NCI-H748 treated with DMSO at 0.1 percent for 48 hours (cell line): ENCODE data around the gene FAM184B.
"Not testable (repeated sequence)": the region's sequence is repeated elsewhere in the genome, so short reads cannot be mapped to it uniquely, and the experiment has no call there.

Experiments used
- DNase-seq: peaks from one replicate; lab custom pipeline; 2025; lab: John Stamatoyannopoulos, UW

Gene FAM184B

DNA sequence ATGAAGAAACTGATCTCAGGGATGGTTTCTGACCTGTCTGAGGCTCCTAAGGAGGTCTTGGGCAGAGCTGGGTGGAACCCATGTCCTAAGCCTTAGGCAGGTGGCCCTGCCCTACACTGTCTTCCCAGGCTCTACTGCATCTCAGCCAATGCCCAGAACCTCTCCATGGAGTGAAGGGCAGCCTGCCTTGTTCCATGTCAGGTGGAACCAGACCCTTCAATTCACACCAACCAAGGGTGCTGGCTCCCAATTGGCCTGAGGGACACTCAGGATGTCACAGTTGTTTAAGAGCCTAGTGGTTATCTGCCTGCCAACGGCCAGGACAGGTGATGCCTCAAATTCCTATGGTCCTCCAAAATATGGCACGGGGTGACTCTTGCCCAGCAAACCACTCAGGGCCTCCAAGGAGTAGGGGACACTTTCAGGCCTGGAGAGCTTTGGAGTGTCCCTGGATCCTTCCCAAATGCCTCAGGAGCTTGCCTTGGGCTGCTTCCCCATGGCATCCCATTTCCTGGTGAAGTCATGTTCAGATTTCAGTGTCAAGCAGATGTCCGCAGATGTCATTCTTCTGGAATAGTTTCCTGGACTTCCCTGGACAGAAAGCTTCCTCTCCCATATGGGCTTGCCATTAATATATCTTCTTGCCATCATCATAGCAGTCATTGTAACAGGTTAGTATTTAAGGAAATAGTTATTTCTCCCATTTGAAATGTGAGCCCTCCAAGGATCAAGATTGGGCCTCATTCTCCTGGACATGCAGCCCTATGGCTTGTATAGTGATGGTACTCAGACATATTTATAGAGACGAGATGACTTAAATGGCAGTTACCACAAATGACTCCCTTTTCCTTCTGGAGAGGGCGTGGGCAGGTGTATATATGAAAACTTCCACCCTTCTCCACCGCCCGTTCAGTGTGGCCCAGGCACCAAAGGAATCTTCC lies 99.9 kb downstream of the FAM184B start:
- no peak for DNase-seq

DNA sequence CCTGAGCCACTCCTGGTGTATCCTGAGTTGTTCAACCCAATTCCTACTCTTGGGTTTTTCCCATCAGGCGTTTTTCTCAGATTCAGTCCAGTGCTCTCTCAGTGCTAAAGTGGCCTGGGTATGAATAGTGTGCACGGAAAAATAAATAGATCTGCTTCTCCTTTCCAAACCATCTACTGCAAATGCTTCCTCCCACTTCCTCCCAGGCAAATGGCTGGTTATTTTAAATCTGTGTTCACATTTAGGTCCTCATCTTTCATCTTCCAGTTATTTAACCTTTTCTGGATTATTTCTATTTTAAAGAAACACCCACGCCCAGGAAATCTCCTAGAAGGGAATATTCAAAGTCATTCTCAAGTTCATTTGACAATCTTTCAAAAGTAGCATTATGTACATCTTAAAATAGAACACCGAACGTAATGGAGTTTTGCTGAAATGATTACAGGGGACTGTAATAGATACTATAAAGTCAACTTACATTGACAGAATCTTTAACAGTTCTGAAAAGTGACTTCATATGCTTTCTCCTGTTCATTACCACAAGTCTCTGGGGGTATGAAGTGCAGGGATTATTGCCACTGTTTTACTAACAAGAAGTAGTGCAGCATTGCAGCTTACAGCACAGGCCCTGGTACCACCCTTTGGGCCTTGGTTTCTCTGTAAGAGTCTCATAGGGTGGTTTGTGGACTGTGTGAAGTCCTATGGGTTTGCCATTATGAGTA lies 100.7 kb downstream of the FAM184B start:
- no peak for DNase-seq

DNA sequence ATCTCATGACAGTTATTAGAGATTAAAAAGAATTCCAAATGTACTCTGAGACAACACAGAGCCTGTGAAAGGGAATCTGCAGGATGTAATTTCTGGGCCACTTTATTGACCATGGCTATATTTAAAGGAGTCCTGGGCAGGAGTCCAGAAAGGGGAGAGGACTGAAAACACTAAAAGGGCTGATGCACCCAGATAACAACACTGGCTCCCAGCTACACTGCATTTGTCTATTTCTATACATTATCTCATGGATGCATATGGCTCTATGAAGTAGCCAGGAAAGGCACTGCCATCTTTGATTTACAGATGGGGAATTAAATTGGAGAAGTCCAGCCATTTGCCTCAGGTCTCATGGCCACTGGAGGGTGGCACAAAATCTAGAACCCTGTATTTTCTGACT lies 111.0 kb downstream of the FAM184B start:
- DNase-seq: no peak

DNA sequence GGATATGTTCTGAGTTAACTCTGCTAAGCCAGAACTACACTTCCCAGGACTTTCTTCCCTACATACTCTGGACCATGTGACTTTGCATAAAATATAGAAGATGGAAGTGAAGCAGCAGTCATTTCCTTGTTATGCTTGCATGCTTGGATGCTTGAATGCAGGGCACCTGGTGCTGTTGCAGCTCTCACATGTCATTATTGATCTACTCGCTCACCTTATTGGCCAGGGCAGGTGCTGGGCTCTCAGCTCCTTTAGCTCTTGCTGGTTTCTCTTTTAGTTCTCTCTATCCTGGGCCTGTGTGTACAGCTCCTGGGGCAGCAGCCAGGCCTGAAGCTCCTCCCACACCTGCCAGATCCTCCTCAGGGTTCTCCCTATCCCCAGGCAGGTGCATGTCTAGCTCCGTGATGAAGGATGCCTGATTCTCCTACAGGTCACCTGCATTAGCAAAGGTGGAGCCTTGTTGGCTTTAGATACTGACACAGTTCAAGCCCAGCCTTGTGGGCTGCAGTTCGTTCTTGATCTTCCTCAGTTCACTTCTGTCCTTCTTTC lies 113.7 kb downstream of the FAM184B start:
- DNase-seq: no peak

DNA sequence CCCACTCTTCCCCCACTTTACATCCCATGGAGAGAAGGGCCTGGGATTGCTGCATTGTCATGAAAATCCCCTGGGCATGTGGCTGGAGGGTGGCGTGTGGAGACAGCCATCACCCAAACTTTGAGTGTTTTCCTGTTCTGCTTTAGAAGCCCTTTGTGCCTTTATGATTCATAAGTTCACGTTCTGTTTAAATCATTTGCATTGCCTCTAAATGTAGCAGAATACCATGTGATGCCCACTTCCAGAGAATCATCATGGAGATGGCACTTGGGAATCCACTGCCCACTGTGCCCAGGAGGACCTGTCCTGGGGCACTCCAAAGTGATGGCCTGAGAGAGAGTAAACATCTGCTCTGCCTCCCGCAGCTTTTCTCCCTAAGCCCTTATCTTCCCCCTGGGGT lies 114.2 kb downstream of the FAM184B start:
- no peak for DNase-seq

DNA sequence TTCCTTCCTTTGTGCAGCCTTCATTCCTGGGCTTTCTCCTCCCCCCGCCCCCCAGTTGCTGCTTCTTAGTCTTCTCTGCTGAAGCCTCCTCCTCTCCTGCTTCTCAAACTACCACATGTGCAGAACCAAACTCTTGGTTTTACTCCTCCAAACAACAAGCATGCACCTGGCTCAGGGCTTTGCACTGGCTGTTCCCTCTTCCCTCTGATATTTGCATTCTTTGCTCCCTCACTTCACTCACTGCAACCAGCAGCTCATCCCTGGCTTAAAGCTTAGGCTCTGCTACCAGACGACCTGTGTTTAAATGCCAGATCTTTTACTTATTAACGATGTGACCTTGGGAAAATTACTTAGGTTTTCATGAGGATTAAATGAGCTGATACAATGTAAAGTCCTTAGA lies 115.6 kb downstream of the FAM184B start:
- no peak for DNase-seq

DNA sequence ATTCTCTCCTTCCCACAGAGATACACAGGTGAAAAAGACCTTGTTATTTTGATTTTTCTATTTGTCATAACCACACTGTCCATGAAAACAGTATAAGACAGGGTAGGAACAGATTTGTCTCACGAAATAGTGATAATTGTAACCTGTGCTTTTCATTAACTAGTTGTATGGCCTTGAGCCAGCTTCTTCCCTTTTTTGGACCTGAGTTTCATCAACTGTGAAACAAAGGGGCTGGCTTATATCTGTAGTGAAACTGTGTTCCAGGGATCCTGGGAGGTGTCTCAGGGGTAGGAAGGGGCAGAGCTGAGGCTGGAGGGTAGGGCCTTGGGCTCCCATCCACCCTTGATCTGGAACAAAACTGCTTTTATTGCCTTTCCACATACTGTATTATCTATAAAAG lies 116.1 kb downstream of the FAM184B start:
- DNase-seq: no peak

DNA sequence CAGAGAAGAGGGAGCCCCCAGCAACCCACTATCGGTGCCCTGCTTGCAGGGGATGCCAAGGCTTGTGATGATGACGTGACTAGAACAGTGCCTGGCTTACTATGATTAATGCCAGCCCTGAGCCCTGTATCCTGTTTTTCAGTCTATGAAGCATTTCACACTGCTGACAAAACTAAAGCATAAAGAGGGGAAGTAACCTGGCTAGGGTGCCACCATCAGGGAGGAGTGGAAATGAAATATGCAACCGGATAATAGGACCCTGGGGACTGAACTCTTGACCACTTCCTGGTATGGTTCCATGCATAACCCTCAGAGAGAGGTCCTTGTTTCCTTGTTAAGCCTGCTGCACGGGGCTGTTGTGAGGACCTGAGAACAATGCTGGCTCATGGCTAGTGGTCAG lies 116.7 kb downstream of the FAM184B start:
- DNase-seq: no peak

DNA sequence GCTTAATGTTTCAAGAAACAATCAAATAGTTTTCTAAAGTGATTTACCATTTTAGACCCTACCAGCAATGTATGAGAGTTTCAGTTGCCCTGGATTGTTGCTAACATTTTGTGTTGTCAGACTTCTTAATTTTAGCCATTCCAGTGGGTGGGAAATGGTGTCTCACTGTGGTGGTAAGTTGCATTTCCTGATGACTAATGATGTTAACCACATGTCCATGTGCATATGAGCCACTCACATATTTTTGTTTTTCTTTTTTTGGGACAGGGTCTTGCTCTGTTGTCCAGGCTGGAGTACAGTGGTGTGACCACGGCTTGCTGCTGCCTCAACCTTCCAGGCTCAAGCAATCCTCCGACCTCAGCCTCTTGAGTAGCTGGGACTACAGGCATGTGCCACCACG lies 118.7 kb downstream of the FAM184B start:
- DNase-seq: no peak

DNA sequence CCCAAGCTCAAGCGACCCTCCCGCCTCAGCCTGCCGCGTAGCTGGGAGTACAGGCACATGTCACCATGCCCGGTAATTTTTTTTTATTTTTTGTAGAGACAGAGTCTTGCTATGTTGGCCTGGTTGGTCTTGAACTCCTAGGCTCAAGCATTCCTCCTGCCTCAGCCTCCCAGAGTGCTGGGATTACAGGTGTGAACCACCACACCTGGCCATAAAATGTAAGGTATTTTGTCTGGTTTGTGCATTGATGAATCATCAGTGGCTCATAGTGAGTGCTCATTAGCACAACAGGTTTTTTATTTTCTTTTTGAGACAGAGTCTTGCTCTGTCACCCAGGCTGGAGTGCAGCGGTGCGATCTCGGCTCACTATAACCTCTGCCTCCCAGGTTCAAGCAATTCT lies 122.2 kb downstream of the FAM184B start:
- DNase-seq: not testable (repeated sequence)

DNA sequence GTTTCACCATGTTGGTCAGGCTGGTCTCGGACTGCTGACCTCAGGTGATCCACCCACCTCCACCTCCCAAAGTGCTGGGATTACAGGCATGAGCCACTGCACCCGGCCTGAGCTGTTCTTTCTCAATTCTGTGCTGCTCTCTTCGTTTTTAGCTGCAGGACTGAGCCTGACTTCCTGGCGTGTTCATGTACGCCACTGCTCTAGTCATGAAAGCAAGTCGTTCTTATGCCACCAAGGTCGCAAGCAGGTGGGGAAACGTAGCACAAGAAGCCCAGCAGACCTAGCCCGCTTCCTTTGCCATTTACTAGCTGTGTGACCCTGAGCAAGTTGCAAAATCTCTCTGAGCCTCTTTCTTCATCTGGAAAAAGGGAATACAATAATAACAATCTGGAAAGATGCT lies 123.6 kb downstream of the FAM184B start:
- DNase-seq: no peak

DNA sequence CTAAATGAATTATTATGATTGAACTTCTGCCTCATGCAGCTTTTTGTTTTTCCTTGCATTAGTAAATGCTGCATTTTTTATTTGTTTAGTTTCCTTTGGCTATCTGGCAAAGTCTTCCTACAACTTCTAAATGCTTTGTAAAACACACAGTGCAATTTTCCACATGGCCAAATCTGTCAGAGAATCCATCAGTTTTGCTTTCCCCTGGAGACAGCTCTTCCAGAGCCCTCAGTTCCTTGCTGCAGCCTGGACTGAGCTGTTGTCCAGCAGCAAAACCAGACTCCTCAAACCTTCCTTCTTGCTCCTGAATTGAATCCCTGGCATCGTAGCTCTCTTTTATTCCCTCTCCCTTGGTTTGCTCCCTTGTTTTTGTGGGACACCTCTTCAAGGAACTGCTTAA lies 124.3 kb downstream of the FAM184B start:
- DNase-seq: no peak

DNA sequence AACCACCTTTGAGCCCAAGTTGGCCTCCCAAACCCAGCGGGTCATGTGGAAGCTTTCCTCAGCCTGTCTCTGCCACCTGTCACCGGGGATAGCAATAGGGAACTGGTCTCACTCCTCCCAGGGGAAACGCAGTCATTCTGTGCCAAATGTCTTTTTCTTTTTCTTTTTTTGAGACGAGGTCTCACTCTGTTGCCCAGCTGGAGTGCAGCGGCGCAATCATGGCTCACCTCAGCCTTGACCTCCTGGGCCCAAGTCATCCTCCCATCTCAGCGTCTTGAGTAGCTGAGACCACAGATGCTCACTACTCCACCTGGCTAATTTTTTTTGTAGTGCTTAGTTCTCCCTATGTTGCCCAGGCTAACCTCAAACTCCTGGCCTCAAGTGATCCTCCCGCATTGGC lies 126.7 kb downstream of the FAM184B start:
- DNase-seq: no peak

DNA sequence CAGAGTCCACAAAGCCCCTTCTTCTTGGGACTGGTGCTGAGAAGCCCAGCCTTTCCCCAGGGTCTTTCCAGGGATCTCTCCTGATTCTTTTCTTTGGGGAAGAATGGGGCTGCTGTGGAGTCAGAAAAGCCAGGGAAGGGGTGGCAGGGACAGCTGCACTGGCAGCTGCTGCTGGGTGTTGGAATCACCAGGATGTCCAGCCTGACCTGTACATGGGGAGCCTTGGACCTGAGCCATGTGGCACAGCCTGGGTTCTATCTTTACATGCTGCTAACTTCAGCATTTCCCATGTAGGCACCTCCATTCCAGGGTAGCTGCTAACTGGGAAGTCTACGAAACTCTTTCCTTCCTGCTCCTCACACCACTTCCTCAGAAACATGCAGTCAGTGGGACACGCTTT lies 131.0 kb downstream of the FAM184B start:
- DNase-seq: no peak

DNA sequence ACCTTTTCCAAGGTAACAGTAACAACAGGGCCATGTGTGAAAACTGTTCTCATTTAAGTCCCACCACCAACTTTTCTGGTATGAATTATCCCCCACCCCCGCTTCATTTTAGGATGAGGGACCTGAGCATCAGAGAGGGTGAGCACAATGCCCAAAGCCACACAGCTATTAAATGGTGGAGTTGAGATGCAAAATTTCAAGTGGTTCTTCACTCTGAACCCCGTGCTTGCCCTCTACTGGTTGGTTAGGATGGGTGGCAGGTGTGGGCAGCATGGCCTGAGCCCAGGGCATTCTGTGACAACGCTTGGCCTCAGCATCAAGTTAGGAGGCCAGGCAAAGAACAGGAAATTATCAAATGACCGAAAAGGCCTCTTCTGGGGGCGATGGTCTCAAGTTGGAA lies 133.5 kb downstream of the FAM184B start:
- no peak for DNase-seq

DNA sequence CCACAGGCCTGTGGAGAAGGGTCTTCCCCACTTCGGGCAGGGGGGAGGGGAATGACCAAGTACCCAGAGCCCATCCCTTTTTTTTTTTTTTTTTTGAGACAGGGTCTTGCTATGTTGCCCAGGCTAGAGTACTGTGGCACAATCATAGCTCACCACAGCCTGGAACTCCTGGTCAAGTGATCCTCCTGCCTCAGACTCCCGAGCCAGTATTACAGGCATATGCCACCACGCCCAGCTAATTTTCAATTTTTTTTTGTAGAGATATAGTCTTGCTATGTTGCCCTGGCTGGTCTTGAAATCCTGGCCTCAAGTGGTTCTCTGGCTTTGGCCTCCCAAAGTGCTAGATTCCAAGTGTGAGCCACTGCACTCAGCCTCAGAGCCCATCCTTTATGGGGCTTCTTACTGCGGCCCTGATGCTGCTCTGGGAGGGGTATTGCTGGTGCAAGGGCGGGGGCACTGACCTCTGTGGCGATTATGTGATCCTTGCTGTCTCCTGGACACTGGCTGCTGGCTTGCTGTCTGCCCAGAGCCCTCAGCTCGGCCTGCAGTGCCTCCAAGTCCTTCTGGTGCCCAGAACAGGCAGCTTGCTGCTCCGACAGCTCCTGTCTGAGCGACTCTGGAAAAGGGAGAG lies 134.1 kb downstream of the FAM184B start:
- no peak for DNase-seq

DNA sequence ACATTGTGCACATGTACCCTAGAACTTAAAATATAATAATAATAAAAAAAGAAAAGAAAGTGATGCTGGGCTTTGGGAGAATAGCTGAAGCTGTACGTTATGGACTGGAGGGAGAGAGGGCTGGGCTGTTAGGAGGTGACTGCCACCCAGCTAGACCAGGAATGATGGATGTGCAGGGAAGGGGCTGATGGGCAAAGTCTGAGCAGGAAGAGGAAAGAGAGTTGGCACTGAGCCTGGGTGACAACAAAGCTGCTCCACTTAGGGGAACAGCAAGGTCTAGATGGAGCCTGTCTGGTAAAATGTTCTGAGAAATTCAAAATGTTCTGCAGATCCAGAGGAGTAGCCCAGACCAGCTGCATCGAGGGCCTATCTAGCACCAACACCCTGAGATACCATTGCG lies 134.7 kb downstream of the FAM184B start:
- DNase-seq: no peak

DNA sequence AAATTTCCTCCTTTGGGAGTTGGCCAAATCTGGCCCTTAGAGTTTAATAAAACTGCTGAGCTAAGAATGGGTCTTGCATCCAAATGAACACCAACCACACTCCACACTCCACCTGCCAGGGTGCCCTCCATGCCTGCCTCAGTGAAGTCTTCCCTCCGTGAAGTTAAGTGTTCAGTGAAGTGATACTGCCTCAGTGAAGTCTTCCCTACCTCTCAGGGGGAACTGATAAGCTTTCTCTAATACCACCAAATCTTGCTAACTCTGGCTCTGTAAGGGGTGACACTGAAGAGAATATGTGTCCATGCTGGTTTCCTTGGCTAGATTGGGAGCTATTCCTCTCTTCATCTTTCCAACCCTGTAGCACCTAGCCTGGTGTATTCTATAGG lies 139.0 kb downstream of the FAM184B start:
- DNase-seq: no peak

DNA sequence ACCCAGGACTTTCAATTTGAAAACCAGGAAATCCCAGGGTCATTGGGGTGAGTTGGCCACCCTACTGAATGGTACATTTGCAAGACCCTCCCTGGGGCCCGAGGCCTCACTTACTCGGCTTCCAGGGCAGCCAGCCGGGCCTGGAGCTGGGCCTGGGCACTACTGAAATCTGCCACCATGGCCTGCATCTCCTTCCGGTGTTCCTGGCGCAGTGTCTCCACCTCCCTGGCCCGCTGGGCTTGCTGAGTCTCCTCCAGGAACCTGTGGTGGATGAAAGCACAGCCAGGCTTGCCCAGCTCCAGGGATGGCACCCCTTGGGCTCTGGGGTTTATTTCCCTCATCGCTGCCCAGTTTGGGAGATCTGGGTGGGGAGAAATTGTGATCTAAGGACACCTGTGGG lies 142.3 kb downstream of the FAM184B start:
- DNase-seq: no peak

DNA sequence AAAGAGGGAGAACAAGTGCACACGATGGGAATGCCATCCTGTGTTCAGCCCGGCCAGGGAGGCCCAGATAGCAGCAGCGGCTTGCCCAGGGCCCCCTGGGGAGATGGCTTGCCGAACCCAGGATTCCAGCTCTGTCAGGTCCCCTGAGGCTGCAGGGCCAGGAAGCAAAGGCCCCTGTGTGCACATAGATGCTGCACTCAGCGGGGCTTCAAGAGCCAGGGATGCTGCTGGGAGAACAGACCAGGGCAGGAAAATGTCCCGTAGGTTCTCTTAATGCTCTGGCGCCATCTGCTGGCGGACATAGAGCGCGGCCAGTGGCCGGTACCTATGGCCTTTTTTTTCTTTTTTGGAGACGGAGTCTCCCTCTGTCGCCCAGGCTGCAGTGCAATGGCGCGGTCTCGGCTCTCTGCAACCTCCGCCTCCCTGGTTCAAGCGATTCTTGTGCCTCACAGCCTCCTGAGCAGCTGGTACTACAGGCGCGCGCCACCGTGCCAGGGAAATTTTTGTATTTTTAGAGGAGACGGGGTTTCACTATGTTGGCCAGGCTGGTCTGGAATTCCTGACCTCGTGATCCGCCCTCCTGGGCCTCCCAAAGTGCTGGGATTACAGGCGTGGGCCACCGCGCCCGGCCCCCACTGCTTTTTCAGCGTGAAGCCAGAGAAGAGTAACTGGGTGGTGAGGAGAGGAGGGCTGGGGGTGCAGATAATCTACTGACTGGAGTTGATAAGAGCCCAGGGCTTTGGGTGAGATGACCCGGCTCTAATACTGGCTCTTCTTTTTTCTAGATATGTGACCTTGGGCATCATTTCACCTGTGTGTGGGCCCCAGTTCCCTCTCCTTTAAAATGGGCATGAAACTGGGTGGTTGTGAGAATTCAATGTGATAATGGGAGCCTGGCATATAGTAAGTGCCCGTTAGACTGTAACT lies 144.5 kb downstream of the FAM184B start:
- peak; percentile 7 for DNase-seq

DNA sequence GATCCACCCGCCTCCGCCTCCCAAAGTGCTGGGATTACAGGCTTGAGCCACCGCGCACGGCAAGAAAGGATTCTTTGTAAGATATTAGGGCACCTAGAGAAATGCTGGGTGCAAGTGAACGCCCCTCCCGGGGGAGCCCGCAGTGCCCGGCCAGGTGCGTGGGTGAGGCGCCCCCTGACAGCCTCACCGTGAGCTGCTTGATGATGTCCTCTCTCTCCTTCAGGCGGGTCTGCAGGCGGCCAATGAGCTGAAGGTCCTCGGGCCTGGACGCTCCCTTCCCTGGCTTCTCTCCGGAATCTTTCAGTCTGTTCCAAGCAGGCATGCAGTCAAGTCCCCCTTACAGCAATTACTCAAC lies 145.1 kb downstream of the FAM184B start:
- DNase-seq: no peak

DNA sequence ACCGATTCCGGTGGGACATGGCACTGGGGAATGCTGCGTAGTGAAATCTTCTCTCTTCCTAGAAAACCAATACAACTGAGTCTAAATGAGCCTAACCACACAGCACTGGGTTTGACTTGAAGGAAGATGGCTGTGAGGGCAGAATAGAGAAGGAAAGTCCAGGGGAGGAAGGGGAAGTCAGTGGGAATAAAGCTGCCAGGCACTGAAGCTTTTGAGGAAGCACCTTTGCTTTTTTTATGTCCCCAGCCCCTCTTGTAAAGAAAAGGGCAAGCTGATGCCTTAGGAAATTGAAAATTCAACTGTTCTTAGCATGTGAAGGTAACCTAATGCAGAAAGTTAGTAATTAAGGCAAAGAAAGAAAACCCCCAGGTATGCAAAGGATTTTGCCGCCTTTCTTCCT lies 146.4 kb downstream of the FAM184B start:
- no peak for DNase-seq
